Hepatic stellate cell (primary cell): ENCODE data around the gene FBXO24.

Experiments
- DNase-seq: peaks from one replicate; pipeline ENCODE4 v3.0.0; 2011; ENCODE audit warnings: low spot score

The FBXO24 gene

GRCh38 chr7:100623951-100624824, 38.1 kb downstream of the FBXO24 start:
- DNase-seq, result no peak

- DNase-seq, result no peak
These were observed 39.9 kb downstream of the FBXO24 start for GRCh38 chr7:100626055-100626454.

DNA sequence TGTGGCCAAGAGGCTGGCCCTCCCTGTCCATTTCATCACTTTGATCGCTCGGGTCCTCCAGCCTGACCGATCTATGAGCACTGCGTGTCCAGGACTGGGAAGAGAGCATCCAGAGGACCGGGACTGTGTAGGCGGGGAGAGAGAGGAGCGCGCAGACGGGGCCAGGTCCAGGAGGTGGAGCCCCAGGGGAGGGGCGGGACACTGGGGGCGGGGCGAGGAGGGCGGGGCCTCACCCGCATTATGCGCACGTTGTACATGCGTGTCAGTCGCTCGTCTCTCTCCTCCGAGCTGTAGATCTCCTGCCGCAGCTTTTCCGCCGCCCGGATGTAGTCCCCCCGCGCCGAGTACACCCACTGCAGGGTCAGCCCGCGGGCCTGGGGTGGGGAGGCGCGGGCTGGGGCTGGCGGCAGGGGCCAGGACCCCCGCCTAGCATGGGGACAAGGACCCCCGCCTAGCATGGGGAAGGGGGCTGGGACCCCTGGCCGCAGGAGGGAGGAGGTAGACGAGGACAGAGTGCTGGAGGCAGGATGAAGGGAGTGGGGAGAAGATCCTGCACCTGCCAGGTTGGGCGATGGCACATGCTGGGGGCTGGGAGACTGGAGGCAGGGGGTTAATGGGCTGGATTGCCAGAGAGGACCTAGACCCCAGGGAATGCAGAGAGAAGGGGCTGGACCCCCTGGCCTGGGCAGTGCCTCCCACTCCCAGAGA, 40.6 kb downstream of the FBXO24 start:
- peak; percentile 98 for DNase-seq

- no peak for DNase-seq
These were observed 41.1 kb downstream of the FBXO24 start for GRCh38 chr7:100627238-100627549.

GRCh38 chr7:100629117-100629716, 43.1 kb downstream of the FBXO24 start:
- DNase-seq, result peak; percentile 38

- no peak for DNase-seq
These were observed 43.9 kb downstream of the FBXO24 start for GRCh38 chr7:100630066-100630465.

DNA sequence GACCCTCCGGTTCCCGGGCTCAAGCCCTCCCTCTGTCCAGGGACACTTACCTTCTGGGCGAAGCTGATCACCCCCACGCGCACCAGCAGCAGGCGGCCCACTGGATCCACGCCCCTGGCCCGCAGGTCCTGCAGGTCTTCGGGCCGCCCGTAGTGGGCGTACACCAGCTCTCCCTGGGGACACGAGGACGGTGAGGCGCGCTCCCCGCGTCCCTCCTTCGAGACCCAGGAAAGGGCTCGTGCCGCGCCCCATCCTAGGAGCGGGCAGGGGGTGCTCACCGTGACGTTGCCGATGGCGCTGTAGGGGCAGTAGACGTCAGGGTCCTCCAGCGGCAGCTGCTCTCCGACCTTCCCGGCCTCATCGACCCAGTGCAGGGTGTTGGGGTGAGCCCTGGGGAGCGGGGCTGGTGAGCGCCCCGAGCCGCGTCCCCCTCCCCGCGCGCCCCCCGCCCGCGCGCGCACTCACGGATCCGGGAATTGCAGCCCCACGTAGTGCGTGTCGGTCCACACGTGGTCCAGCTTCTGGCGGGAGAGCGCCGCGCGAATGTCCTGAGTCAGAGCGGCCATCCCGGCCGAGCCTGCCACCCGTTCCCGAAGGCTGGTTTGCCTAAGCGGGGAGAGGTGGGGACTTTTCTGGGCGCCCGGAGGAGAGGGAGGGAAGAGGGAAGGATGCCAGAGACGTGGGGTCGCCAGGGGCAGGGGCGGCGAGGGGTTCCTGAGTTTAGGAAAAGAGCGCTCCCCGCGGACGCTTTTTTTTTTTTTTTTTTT, 47.0 kb downstream of the FBXO24 start:
- peak; percentile 73 for DNase-seq

DNA sequence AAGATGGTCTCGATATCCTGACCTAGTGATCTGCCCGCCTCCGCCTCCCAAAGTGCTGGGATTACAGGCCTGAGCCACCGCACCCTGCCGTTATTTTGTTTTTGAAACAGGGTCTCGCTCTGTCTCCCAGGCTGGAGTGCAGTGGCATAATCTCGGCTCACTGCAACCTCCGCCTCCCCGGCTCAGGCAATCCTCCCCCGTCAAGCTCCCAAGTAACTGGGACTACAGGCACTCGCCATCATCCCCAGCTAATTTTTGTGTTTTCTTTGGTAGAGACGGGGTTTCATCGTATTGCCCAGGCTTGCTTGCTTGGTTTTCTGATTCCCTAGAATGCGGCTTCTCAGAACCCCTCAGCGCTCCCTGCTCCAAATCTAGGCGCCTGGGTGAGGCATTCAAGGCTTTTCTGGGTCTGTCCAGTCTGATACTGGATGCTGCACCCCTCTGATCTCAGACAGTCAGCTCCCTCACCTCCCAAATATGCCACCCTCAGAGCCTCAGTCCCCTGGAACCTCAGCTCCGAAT, 53.9 kb downstream of the FBXO24 start:
- DNase-seq, result no peak

DNA sequence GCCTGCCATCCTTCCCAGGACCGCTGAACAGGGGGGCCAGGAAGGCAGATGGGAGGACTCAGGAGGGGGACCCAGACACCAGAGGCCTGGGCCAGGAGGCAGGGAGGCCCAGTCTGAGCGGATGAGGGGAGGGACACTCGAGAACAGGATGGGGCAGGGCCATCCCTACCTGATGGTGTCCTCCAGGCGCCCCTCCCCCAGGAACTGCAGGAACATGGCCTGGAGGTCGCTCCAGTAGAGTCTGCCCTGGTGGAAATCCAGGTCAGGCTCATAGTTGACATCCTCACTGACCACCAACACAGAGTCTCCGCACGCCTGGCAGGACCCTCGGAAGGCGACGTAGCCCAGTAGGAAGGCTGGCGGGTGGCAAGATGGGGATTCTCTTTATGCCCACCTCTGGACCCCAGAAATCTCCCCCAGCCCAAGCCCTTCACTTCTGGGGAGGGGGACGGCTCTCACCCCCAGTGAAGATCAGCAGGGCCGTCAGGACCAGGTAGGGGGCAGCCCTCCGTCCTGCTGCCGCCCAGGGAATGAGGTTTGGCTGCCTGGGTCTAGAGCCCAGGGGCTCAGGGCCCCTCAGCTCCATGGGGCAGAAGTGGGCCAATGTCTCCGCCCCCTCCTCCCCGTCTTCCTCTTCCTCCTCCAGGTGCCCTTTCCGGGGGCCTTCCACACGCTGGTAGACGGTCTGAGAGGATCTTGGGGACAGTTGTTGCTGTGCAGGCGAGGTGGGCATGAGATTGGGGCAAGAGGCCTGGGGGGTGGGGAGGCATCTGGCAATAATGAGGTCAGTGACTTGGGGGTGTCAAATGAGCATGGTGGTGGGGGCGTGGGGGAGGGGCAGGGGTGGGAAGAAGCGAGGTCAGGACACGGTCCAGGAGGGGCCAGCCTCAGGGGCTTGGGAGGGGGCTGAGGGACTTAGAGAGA, 54.7 kb downstream of the FBXO24 start:
- DNase-seq, result no peak

DNA sequence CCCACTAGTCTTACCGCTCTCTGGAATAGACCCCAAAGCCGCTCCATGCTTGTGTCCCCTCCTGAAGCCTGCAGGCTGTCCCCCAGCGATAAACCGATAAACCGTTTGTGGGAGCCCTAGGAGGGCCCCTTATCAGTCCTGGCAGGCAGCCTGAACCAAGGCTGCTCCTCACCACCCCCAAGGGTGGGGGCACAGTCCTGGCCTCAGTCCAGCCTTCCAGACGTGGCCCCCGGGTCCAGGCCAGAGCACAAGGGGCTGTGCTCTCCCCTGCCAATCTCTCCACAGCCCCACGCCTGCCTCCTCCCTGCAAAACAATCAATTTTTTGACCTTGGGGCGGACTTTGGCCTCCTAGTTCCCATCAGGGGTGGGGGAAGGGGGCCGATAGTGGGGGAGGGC, 55.3 kb downstream of the FBXO24 start, which contains the start of gene TFR2:
TSS of gene TFR2 (minus strand) at position 90 of the 397 bp plus-strand sequence. CDS start at position 47, 43 bp downstream.
- no peak for DNase-seq

DNA sequence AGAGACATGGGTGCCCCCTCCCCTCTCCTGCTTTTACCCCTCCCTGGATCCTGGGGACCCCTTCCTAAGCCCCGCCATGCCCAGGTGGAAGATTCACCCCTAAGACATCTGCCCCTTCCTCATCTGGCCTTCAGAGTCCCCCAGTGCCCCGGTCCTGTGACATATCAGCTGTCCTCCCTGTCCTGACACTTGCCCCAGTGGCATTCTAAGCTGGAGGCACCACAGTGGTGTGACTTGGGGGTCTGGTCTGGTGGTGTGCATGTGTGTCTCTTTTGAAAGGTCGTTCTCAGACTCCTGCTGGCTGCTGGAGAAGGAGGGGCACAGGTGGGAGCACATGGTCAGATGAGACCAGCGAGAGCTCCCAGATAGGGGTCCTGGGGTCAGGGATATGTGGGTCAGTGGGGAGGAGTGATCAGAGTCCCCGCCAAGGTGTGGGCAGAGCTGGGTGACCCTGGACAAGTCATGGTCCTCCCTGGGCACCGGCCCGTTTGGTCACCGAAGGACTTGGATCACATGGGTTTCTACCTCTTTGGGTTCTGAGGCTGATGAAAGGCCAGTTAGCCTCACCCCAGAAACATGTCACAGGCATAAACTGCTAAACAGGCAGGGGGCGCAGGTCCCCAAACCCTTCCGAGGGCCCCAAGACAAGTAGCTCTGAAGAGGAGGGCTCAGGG, 55.9 kb downstream of the FBXO24 start:
- no peak for DNase-seq

DNA sequence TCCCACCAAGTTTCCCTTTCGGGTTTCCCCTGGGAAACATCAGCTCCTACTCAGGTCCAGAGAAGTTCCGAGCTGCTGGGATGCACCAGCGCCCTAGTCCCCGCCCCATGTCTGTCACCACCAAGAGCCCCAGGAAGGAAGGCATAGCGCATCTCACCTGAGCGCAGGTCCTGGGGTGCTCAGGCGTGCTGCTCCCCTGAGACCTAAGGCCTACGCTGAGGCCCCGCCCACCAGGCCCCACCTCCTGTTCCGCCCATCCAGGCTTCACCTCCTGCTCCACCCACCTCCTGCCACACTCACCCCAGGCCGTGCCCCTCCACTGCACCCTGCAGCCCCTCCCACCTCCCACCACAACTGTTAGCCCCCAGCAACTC, 56.4 kb downstream of the FBXO24 start:
- no peak for DNase-seq

DNA sequence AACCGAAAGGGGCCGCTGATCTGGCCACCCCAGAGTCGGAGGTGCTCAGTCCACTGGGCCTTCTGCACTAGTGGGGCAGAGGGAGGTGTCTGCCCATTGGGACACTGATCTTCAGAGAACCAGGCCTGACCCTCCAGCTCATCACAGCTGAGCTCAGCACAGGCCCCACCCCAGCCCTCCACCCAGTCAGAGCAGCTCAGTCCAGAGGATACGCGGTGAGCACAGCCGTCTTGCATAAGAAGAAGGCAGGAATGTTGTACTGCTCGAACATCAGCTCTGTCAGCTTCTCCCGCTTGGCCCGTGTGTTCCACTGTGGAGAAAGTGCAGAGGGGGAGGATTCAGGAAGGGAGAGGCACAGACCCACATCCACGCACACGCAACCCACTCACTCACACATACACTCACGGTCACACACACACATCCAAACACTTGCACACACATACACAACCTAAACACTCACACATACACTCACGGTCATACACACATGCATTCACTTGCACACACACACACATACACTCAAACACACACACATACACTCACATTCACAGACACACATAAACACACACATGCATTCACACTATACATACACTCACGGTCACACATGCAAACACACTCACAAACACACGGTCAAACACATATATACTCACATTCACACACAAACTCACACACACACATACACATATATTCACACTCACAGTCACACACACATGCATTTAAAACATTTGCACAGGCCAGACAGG, 63.9 kb downstream of the FBXO24 start:
- DNase-seq, result no peak
